ENCODE results near the gene RAB5B. TPM values are rescaled to one million over a fixed set of nuclear protein-coding genes. Genes with fewer than 3 reads are reported as not detected.

The RAB5B gene
- total RNA-seq, 1 donor from 2014 or later, result 150 TPM

DNA sequence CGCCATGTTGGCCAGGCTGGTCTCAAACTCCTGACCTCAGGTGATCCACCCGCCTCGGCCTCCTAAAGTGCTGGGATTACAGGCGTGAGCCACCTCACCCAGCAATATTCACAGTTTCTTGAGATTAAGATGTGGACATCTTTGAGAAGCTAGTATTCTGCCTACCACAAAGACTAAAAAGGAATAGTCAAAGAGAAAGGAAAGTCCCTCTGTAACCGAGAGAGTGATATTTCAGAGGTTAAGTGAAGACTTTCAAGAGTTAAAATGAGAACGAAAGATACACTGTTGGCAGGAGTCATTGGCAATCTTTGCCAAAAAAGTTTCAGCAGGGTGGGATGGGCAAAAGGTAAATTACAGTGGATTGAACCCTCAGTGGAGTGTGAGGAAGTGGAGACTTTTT, 27.3 kb upstream of the RAB5B start:
- no peaks in the 10 kb centered on the region for H3K4me1 ChIP-seq
- no peak for ATAC-seq
- H3K27ac ChIP-seq, result no peak overlapping the region
- peaks cover 32% of the 10 kb centered on the region for H3K36me3 ChIP-seq
- no peaks in the 10 kb centered on the region for H3K9me3 ChIP-seq
- intact Hi-C loops (cut with DNase I), result no loop called here
- no peak overlapping the region for H3K4me3 ChIP-seq
- TF ChIP-seq, protein P1, sequence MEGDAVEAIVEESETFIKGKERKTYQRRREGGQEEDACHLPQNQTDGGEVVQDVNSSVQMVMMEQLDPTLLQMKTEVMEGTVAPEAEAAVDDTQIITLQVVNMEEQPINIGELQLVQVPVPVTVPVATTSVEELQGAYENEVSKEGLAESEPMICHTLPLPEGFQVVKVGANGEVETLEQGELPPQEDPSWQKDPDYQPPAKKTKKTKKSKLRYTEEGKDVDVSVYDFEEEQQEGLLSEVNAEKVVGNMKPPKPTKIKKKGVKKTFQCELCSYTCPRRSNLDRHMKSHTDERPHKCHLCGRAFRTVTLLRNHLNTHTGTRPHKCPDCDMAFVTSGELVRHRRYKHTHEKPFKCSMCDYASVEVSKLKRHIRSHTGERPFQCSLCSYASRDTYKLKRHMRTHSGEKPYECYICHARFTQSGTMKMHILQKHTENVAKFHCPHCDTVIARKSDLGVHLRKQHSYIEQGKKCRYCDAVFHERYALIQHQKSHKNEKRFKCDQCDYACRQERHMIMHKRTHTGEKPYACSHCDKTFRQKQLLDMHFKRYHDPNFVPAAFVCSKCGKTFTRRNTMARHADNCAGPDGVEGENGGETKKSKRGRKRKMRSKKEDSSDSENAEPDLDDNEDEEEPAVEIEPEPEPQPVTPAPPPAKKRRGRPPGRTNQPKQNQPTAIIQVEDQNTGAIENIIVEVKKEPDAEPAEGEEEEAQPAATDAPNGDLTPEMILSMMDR (IDR thresholded peaks at IDR 0.05), result no peak
- no peaks in the 10 kb centered on the region for H3K27me3 ChIP-seq
- no peak for DNase-seq

DNA sequence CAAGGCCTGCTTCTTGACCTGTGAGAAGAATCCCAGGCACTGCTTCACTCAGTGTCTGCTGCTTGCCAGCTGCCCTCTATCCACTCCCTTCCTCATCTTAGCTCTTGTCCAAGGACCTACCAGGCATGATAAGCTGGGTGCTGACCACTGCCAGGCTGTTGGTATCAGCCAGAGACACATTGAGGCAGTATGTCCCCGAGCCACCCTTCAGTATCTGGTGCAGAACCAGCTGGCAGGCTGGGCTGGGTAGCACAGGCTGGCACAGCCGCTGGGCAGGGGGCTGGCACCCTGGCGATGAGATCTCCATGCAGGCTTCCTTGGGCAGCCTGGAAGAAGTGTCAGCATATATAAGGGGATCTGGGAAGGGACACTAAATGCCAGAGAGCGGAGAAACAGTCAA, 18.5 kb upstream of the RAB5B start:
- ATAC-seq (no peak), DNase-seq (no peak)
- no peaks in the 10 kb centered on the region for H3K9me3 ChIP-seq
- H3K27ac ChIP-seq, result no peak overlapping the region
- H3K36me3 ChIP-seq, result peaks cover 18% of the 10 kb centered on the region
- intact Hi-C loops (cut with DNase I), result no loop called here
- no peaks in the 10 kb centered on the region for H3K4me1 ChIP-seq
- H3K4me3 ChIP-seq, result no peak overlapping the region
- TF ChIP-seq, protein P1 (IDR thresholded peaks at IDR 0.05), result no peak
- H3K27me3 ChIP-seq, result no peaks in the 10 kb centered on the region

DNA sequence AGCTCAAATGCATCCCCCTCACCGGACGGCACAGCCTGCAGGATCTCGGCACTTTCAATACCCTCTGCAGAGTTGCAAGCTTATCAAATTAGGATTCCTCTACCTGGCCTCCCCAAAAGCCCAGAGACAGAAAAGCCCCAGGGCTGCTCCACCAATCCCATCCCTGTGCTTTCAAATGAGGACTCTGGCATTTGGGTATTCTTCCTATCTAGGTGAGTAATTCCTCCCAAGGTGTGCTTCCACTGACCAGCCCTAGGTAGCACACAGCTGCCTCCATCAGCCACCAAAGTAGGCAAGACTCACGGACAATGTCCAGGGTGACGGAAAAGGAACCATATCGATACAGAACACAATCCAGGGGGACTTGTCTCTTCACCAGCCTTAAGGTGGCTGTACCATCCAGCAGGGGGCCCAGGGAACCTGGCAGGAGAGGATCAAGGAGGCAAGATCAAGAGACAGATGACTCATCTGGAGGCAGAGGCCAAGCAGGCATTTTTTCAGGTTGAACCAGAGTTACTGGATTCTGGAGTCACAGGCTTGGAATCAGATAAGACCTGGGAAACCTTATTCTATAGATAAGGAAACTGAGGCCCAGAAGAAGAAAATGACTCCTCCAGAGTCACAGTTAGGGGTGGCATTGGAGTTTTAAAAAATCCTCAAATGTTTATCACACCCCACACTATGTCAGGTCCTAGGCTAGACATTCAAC, 17.9 kb upstream of the RAB5B start:
- TF ChIP-seq, protein P1 (IDR thresholded peaks at IDR 0.05), result peak; percentile 11
- intact Hi-C loops (cut with DNase I), result no loop called here
- H3K27me3 ChIP-seq, result no peaks in the 10 kb centered on the region
- H3K4me1 ChIP-seq, result no peaks in the 10 kb centered on the region
- no peak overlapping the region for H3K4me3 ChIP-seq
- no peak for DNase-seq
- ATAC-seq, result peak; percentile 51
- peaks cover 18% of the 10 kb centered on the region for H3K36me3 ChIP-seq
- no peaks in the 10 kb centered on the region for H3K9me3 ChIP-seq
- no peak overlapping the region for H3K27ac ChIP-seq

DNA sequence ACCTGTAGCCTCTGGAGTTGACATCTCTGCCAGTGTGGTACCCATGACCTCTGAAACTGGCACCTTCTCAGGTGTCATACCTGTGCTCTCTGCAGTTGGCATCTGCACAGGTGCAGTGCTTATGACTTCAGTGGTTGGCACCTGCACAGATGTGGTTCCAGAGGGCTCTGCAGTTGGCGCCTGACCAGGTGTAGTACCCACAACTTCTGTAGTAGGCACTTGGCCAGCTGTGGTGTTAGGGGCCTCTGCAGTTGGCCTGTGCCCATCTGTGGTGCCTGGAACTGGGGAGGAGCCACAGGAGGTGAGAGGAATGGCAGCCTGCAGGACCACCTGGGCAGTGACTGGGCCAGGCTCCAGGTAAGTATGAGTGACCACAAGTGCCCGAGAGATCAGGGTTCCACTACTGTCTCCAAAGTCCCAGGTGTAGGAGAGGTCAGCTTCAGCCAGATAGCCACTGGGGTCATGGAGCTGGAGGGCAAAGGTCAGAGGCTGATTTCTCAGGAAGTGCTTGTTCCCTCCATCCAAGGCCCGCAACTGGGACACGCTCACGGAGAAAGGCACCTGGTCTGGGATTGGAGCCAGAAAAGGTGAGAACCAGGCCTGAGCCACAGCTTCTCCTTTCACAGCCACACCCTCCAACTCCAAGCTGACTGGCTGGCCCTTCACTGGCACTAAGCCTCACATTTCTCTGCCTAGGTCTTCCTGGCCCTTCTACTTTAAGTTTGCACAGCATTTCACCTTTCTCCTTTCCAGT, 16.6 kb upstream of the RAB5B start:
- DNase-seq (no peak), ATAC-seq (peak; percentile 67)
- no peak overlapping the region for H3K27ac ChIP-seq

DNA sequence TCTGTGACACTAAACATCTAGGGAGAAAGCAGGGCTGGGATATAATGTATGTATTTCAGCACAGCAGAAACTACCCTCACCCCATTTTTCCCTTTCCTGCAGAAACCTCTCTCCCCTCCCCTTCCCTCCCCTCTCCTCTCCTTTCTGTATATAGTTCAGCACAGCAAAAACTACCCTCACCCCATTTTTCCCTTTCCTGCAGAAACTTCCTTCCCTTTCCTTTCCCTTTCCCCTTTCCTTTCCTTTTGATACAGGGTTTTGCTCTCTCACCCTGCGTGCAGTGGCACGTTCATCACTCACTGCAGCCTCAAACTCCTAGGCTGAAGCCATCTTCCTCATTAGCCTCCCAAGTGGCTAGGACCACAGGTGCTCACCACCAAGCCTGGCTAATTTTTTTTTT, 10.1 kb upstream of the RAB5B start:
- no peak for DNase-seq
- Histone ChIP-seq H3K9me3 (no peaks in the 10 kb centered on the region), H3K27ac (no peak overlapping the region), H3K27me3 (no peaks in the 10 kb centered on the region), H3K36me3 (no peaks in the 10 kb centered on the region), H3K4me1 (peaks cover 13% of the 10 kb centered on the region), H3K4me3 (no peak overlapping the region)
- ATAC-seq, result no peak
- intact Hi-C loops (cut with DNase I), result no loop called here
- TF ChIP-seq, protein P1 (IDR thresholded peaks at IDR 0.05), result no peak

More for the DNA sequence above, 16.6 kb upstream of the RAB5B start:
- Histone ChIP-seq H3K27me3 (no peaks in the 10 kb centered on the region), H3K4me1 (no peaks in the 10 kb centered on the region), H3K9me3 (no peaks in the 10 kb centered on the region), H3K4me3 (no peak overlapping the region), H3K36me3 (peaks cover 11% of the 10 kb centered on the region)
- TF ChIP-seq, protein P1 (IDR thresholded peaks at IDR 0.05), result no peak
- intact Hi-C loops (cut with DNase I), result no loop called here

All from upper lobe of right lung (tissue), 1 donor.